ENCODE data around the gene TNNI3K.

The TNNI3K gene

GRCh38 chr1:74583397-74583796 is 348.2 kb downstream of the TNNI3K start:
- FAIRE-seq, result no peak

DNA sequence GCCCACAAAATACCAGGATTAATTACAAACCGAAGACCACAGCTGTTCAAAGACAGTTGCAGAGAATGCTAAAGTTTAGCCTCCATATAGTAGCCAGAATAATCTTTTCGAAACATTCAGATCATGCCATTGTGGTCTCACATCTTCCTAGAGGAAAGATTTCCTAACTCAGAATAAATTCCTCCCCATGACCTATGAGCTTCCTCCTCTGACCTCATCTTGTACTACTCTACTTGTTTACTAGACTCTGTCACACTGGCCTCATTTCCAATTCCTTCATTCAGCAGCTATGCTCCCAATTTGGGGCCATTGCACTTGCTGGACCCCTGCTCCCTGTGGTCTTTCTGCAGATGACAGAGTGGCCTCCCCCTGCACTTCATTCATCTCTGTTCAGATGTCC is 349.0 kb downstream of the TNNI3K start:
- no peak for FAIRE-seq

- FAIRE-seq, result peak; percentile 94
Observed at GRCh38 chr1:74586253-74586897, 351.2 kb downstream of the TNNI3K start.

DNA sequence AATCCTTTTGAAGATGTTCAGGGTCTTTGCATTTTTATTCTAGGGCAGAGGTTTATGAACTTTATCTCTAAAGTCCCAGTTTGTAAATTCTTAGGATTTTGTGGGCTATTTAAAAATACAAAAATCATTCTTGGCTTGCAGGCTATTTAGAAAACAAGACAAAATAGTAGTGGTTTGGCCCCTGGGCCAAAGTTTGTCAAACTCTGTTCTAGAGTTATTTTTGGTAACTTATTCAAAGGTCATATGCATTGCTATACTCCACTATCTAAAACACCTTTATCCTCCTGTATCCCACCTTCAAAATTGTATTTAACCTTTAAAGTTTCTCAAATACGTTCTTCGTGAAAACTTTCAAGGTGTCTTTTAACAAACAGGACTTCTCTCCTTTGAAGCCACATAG is 352.7 kb downstream of the TNNI3K start:
- FAIRE-seq, result no peak

GRCh38 chr1:74590288-74590687 is 355.1 kb downstream of the TNNI3K start:
- FAIRE-seq, result no peak

- FAIRE-seq, result no peak
Observed at GRCh38 chr1:74591949-74592348, 356.8 kb downstream of the TNNI3K start.

- FAIRE-seq, result no peak
Observed at GRCh38 chr1:74592580-74593355, 357.6 kb downstream of the TNNI3K start.

Data from A204.1 (cell line).